PC-9 (cell line): ENCODE measurements around the gene TRAF6.

Experiments used
- EZH2 ChIP-seq: fragments of 200-600 bp; sonication (generic); IDR thresholded peaks from 2 replicates; pipeline ENCODE4 v1.8.0; 2017; ENCODE audit warnings: antibody characterized with exemption, low read depth
- TF ChIP-seq, protein P1 (sequence below): fragments of 200-600 bp; sonication (generic); conservative IDR thresholded peaks from 2 replicates; pipeline ENCODE4 v1.6.1; 2017; ENCODE audit warnings: mixed run types, antibody characterized with exemption, mild to moderate bottlenecking, moderate library complexity

- TF ChIP-seq, protein P1, sequence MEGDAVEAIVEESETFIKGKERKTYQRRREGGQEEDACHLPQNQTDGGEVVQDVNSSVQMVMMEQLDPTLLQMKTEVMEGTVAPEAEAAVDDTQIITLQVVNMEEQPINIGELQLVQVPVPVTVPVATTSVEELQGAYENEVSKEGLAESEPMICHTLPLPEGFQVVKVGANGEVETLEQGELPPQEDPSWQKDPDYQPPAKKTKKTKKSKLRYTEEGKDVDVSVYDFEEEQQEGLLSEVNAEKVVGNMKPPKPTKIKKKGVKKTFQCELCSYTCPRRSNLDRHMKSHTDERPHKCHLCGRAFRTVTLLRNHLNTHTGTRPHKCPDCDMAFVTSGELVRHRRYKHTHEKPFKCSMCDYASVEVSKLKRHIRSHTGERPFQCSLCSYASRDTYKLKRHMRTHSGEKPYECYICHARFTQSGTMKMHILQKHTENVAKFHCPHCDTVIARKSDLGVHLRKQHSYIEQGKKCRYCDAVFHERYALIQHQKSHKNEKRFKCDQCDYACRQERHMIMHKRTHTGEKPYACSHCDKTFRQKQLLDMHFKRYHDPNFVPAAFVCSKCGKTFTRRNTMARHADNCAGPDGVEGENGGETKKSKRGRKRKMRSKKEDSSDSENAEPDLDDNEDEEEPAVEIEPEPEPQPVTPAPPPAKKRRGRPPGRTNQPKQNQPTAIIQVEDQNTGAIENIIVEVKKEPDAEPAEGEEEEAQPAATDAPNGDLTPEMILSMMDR = peak; percentile 88
- TF ChIP-seq EZH2 = no peak
Observed at GRCh38 chr11:36478700-36479329, 31.3 kb downstream of the TRAF6 start.
